Endothelial cell of umbilical vein (primary cell): ENCODE measurements around the gene RAB4A. TPM values are rescaled to one million over a fixed set of nuclear protein-coding genes. Genes with fewer than 3 reads are reported as not detected.

Experiments used
- BruUV-seq: library from RNA; stranded (reverse); fragments of 400-500 nt; replicated peaks from 2 replicates; lab custom pipeline; 2021; lab: Mats Ljungman, UMichigan
- CTCF ChIA-PET: fragments of 300-600, 350-600 bp; sonication (Branson Sonifier 250); formaldehyde crosslinking; loops from one replicate; lab custom pipeline; 2021; ENCODE audit warnings: antibody characterized with exemption, inconsistent platforms; lab: Charles Lee
- POLR2A ChIA-PET: fragments of 300-600, 350-600 bp; sonication (Branson Sonifier 250); formaldehyde crosslinking; loops from one replicate; lab custom pipeline; 2021; ENCODE audit warnings: antibody characterized with exemption, inconsistent platforms; lab: Charles Lee
- DNase-seq: peaks from one replicate; pipeline ENCODE4 v3.0.0-alpha.2; 2011; ENCODE audit warnings: low read depth, low spot score
- FAIRE-seq: peaks from 2 replicates; lab custom pipeline; 2011; peaks lifted over from hg19 to GRCh38; lab: Jason Lieb, UNC
- H2AFZ ChIP-seq: 2 replicates; pipeline ENCODE4 v1.6.0; 2012; ENCODE audit warnings: low read depth, low read length, control low read depth, inconsistent platforms
- H3K27ac ChIP-seq: 2 replicates; pipeline ENCODE4 v1.5.1; 2011; ENCODE audit warnings: low read depth, mild to moderate bottlenecking, control low read depth, low read length, moderate library complexity; ENCODE audit not compliant: insufficient read depth
- H3K27me3 ChIP-seq, 2 experiments: 2 replicates each; pipeline versions ENCODE4 v1.6.0 to v1.6.1; 2011; ENCODE audit warnings: low read length in 2 of 2, mixed read lengths in 1 of 2; ENCODE audit not compliant: control insufficient read depth in 2 of 2, insufficient read depth in 2 of 2
- H3K36me3 ChIP-seq, 2 experiments: 2 replicates in 1 of 2; 3 replicates in 1 of 2; pipeline ENCODE4 v1.5.1; 2011; ENCODE audit warnings: low read length in 2 of 2, mild to moderate bottlenecking in 1 of 2, moderate library complexity in 1 of 2; ENCODE audit not compliant: control insufficient read depth in 2 of 2, insufficient read depth in 2 of 2; ENCODE audit errors: extremely low read depth in 1 of 2
- H3K4me1 ChIP-seq: 3 replicates; pipeline ENCODE4 v1.5.1; 2011; ENCODE audit warnings: mild to moderate bottlenecking, low read length; ENCODE audit not compliant: control insufficient read depth, insufficient read depth; ENCODE audit errors: extremely low read depth
- H3K4me2 ChIP-seq: 2 replicates; pipeline ENCODE4 v1.6.1; 2011; ENCODE audit warnings: low read length, control low read depth, mixed read lengths; ENCODE audit not compliant: insufficient read depth
- H3K4me3 ChIP-seq, 3 experiments: fragments of 200-600 bp in 1 of 3; sonication (generic), shearing (Covaris generic) in 1 of 3; replicated peaks in 1 of 3; 2 replicates each; pipeline ENCODE4 v1.5.1; 2011 to 2016; ENCODE audit warnings: control low read depth in 3 of 3, low read length in 3 of 3, mild to moderate bottlenecking in 2 of 3, inconsistent platforms in 1 of 3, low read depth in 1 of 3, moderate library complexity in 1 of 3; ENCODE audit not compliant: insufficient read depth in 1 of 3
- H3K79me2 ChIP-seq: 2 replicates; pipeline ENCODE4 v1.6.0; 2012; ENCODE audit warnings: low read length, inconsistent platforms; ENCODE audit not compliant: control insufficient read depth, insufficient read depth
- H3K9ac ChIP-seq: replicated peaks from 2 replicates; pipeline ENCODE3; 2011; ENCODE audit warnings: low read length, control low read depth; ENCODE audit not compliant: insufficient read depth; ENCODE audit errors: extremely low read depth
- H3K9me1 ChIP-seq: replicated peaks from 3 replicates; pipeline ENCODE4 v1.6.0; 2011; ENCODE audit warnings: mild to moderate bottlenecking, low read length; ENCODE audit not compliant: control insufficient read depth, insufficient read depth; ENCODE audit errors: extremely low read depth
- H3K9me3 ChIP-seq: replicated peaks from 2 replicates; pipeline ENCODE4 v1.5.1; 2012; ENCODE audit warnings: low read length, inconsistent platforms; ENCODE audit not compliant: control insufficient read depth, insufficient read depth
- H4K20me1 ChIP-seq: replicated peaks from 2 replicates; pipeline ENCODE3; 2011; ENCODE audit warnings: mild to moderate bottlenecking, low read length; ENCODE audit not compliant: control insufficient read depth, insufficient read depth; ENCODE audit errors: extremely low read depth
- FOS ChIP-seq: IDR thresholded peaks from 2 replicates; pipeline ENCODE4 v1.6.1; 2011; ENCODE audit warnings: mild to moderate bottlenecking, low read length, moderate library complexity, borderline replicate concordance; ENCODE audit not compliant: insufficient read depth
- GATA2 ChIP-seq: IDR thresholded peaks from 2 replicates; pipeline ENCODE4 v1.7.0; 2011; ENCODE audit warnings: low read depth, mild to moderate bottlenecking, moderate library complexity, mixed read lengths, low read length; ENCODE audit not compliant: insufficient read length, insufficient read depth
- JUN ChIP-seq: IDR thresholded peaks from 2 replicates; pipeline ENCODE4 v1.6.1; 2011; ENCODE audit warnings: borderline replicate concordance, low read depth; ENCODE audit not compliant: insufficient read length, insufficient read depth
- POLR2A ChIP-seq: IDR thresholded peaks from 2 replicates; pipeline ENCODE4 v1.6.1; 2012; ENCODE audit warnings: low read depth, mild to moderate bottlenecking, control low read depth, low read length
- dilution Hi-C: fragments of 300-500 bp; cut with MboI; formaldehyde crosslinking; loops from one replicate; pipeline ENCODE4 v1.15.0; 2019; ENCODE audit warnings: low sequenced_read_pairs; ENCODE audit not compliant: extremely low pct_ligation_motif_present
- intact Hi-C: fragments of 100-400 bp; cut with micrococcal nuclease; formaldehyde crosslinking; loops from one replicate; pipeline ENCODE4 v1.10.0; 2022
- polyA plus RNA-seq, 4 experiments: library from polyadenylated mRNA; depleted of rRNA in 3 of 4; stranded (reverse) in 3 of 4; unstranded in 1 of 4; fragments of >200 nt; gene quantifications; 2 replicates each; pipeline versions ENCODE4 v1.2.1 to v1.2.3, GENCODE V29; 2011 to 2012; ENCODE audit warnings: missing spikeins in 1 of 4
- total RNA-seq: library from RNA; stranded (reverse); gene quantifications from 2 replicates; pipeline ENCODE4 v1.2.3, GENCODE V29; 2021
- TF ChIP-seq, protein P1 (sequence below), 2 donors: IDR thresholded peaks; 1 replicate in 1 of 2; 2 replicates in 1 of 2; pipeline ENCODE4 v1.5.1; 2011; ENCODE audit warnings: low read length in 2 of 2, mild to moderate bottlenecking in 2 of 2, moderate library complexity in 2 of 2, control low read depth in 1 of 2, inconsistent platforms in 1 of 2, low read depth in 1 of 2; ENCODE audit not compliant: insufficient read depth in 1 of 2; ENCODE audit errors: extremely low read depth in 1 of 2

Gene RAB4A
- total and polyA plus RNA-seq, 2 donors (not counting 3 experiments of a cell fraction or from before 2014, with no cell fraction given), result 14.8 to 52.9 TPM

- Histone ChIP-seq H3K27me3 (no peaks in the 10 kb centered on the region), H3K4me2 (no peak overlapping the region), H3K4me3 (no peak overlapping the region), H3K79me2 (peaks cover 5% of the 10 kb centered on the region), H3K9me3 (no peaks in the 10 kb centered on the region), H2AFZ (no peak overlapping the region), H3K27ac (no peak overlapping the region), H3K9me1 (no peaks in the 10 kb centered on the region), H3K9ac (no peak overlapping the region), H4K20me1 (no peaks in the 10 kb centered on the region), H3K36me3 (no peaks in the 10 kb centered on the region), H3K4me1 (peaks cover 2% of the 10 kb centered on the region)
- ChIA-PET POLR2A (no interaction called here), CTCF (no interaction called here)
- intact Hi-C loops (no loop called here), dilution Hi-C loops (no loop called here)
- FAIRE-seq (no peak), DNase-seq (no peak)
- BruUV-seq, result no TSS peak
- TF ChIP-seq GATA2 (no peak), POLR2A (no peak), FOS (no peak), JUN (no peak)
- TF ChIP-seq, protein P1, sequence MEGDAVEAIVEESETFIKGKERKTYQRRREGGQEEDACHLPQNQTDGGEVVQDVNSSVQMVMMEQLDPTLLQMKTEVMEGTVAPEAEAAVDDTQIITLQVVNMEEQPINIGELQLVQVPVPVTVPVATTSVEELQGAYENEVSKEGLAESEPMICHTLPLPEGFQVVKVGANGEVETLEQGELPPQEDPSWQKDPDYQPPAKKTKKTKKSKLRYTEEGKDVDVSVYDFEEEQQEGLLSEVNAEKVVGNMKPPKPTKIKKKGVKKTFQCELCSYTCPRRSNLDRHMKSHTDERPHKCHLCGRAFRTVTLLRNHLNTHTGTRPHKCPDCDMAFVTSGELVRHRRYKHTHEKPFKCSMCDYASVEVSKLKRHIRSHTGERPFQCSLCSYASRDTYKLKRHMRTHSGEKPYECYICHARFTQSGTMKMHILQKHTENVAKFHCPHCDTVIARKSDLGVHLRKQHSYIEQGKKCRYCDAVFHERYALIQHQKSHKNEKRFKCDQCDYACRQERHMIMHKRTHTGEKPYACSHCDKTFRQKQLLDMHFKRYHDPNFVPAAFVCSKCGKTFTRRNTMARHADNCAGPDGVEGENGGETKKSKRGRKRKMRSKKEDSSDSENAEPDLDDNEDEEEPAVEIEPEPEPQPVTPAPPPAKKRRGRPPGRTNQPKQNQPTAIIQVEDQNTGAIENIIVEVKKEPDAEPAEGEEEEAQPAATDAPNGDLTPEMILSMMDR (IDR thresholded peaks at IDR 0.05; ENCODE audit: extremely low read depth in 1 of 2, insufficient read depth in 1 of 2, low read depth in 1 of 2, low read length in 2 of 2), result no peak
Measured at GRCh38 chr1:229266832-229267500, 3.9 kb upstream of the RAB4A start.

DNA sequence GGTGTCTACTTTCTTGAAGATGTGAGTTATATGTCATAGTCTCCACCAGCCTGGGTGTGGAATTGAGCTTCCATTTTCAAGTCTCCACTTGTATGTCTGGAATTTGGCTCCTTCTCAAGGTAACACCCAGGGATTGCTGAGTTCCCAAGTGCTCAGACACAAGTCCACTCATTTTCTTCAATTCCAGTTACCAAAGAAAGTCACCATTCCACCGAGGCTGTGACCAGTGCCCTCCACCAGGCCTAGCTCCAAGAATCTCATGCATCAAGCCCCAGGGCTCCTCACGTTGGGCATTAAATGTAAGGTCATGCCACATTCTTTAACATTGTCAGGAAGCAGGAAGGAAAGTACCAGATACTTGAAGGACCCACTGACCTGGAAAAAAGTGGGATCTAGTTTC lies 2.4 kb upstream of the RAB4A start:
- POLR2A ChIA-PET, result no interaction called here
- Histone ChIP-seq H3K4me2 (no peak overlapping the region), H2AFZ (no peak overlapping the region), H4K20me1 (no peaks in the 10 kb centered on the region), H3K27ac (no peak overlapping the region), H3K4me1 (peaks cover 10% of the 10 kb centered on the region), H3K27me3 (no peaks in the 10 kb centered on the region), H3K9me3 (no peaks in the 10 kb centered on the region), H3K4me3 (no peak overlapping the region), H3K9ac (no peak overlapping the region), H3K9me1 (no peaks in the 10 kb centered on the region), H3K36me3 (no peaks in the 10 kb centered on the region), H3K79me2 (peaks cover 20% of the 10 kb centered on the region)
- no TSS peak for BruUV-seq
- no peak for TF ChIP-seq POLR2A
- intact Hi-C loops, result no loop called here
- dilution Hi-C loops, result no loop called here
- DNase-seq (no peak), FAIRE-seq (no peak)
- CTCF ChIA-PET, result interaction anchor here (0.6 to 3.5 kb wide), 2 partner anchors 10 to 214 kb away, joined by 3 to 14 read pairs; no protein-coding TSS in a partner anchor
